SU-DHL-6 (cell line): ENCODE results near the gene NTM.

Source experiments
- H2AFZ ChIP-seq: fragments of 200-600 bp; sonication (generic); 2 replicates; pipeline ENCODE4 v1.6.1; 2014; ENCODE audit warnings: low read depth, mild to moderate bottlenecking, moderate library complexity, mixed read lengths, antibody characterized with exemption, low read length; ENCODE audit not compliant: severe bottlenecking
- H3F3A ChIP-seq: fragments of 200-600 bp; shearing (Covaris generic); 2 replicates; pipeline ENCODE4 v1.6.0; 2016; ENCODE audit warnings: antibody characterized with exemption, mild to moderate bottlenecking; ENCODE audit not compliant: insufficient read depth
- H3K27ac ChIP-seq: fragments of 200-600 bp; sonication (generic); 2 replicates; pipeline ENCODE4 v1.5.1; 2016; ENCODE audit warnings: low read depth, mild to moderate bottlenecking, low read length, moderate library complexity, mixed read lengths
- H3K27me3 ChIP-seq: fragments of 200-600 bp; sonication (generic), shearing (Covaris generic); 2 replicates; pipeline ENCODE4 v1.6.0; 2014; ENCODE audit warnings: mild to moderate bottlenecking, low read length
- H3K36me3 ChIP-seq: fragments of 200-600 bp; sonication (generic); 2 replicates; pipeline ENCODE4 v1.6.1; 2014; ENCODE audit warnings: mild to moderate bottlenecking, low read length, mixed read lengths
- H3K4me2 ChIP-seq: fragments of 300-600, 200-600 bp; shearing (Covaris generic), sonication (generic); 2 replicates; pipeline ENCODE4 v1.6.0; 2014; ENCODE audit warnings: low read length, low read depth, mild to moderate bottlenecking; ENCODE audit not compliant: poor library complexity, severe bottlenecking
- H3K4me3 ChIP-seq: fragments of 200-600 bp; sonication (generic); 2 replicates; pipeline ENCODE4 v1.5.1; 2014; ENCODE audit warnings: antibody characterized with exemption, low read length, mild to moderate bottlenecking, mixed read lengths; ENCODE audit not compliant: insufficient read depth, poor library complexity, severe bottlenecking
- H3K79me2 ChIP-seq: fragments of 200-600 bp; sonication (generic); 2 replicates; pipeline ENCODE4 v1.6.1; 2014; ENCODE audit warnings: mild to moderate bottlenecking, low read length, moderate library complexity; ENCODE audit not compliant: insufficient read depth
- H3K9ac ChIP-seq: fragments of 200-600 bp; sonication (generic); 2 replicates; pipeline ENCODE4 v1.7.0; 2014; ENCODE audit warnings: mild to moderate bottlenecking, low read length
- H3K9me2 ChIP-seq: fragments of 200-600 bp; sonication (generic); replicated peaks from 2 replicates; pipeline ENCODE4 v1.6.1; 2014; ENCODE audit warnings: low read length; ENCODE audit not compliant: insufficient read depth
- H3K9me3 ChIP-seq: fragments of 200-600 bp; sonication (generic); 2 replicates; pipeline ENCODE4 v1.6.1; 2014; ENCODE audit warnings: low read length, mixed read lengths; ENCODE audit not compliant: insufficient read depth
- H4K20me1 ChIP-seq: fragments of 200-600 bp; sonication (generic); 2 replicates; pipeline ENCODE4 v1.6.1; 2014; ENCODE audit warnings: low read depth, mild to moderate bottlenecking, antibody characterized with exemption, low read length, moderate library complexity, mixed read lengths
- CTCF ChIP-seq: fragments of 200-600 bp; sonication (generic); IDR thresholded peaks from one replicate; pipeline ENCODE4 v1.5.1; 2017; ENCODE audit warnings: antibody characterized with exemption, mild to moderate bottlenecking, low read length, moderate library complexity; ENCODE audit not compliant: insufficient read depth, poor library complexity, severe bottlenecking
- EZH2phosphoT487 ChIP-seq: fragments of 200-600 bp; sonication (generic), shearing (Covaris generic); conservative IDR thresholded peaks from 2 replicates; pipeline ENCODE4 v1.6.1; 2018; ENCODE audit warnings: mild to moderate bottlenecking, antibody characterized with exemption, low read length, moderate library complexity, mixed read lengths

Gene NTM

GRCh38 chr11:132310390-132311375 is 940.3 kb downstream of the NTM start:
- H3K4me2 ChIP-seq, result no peak overlapping the region
- no peaks in the 10 kb centered on the region for H3K9me3 ChIP-seq
- no peak for TF ChIP-seq CTCF
- no peak for TF ChIP-seq EZH2phosphoT487
- no peaks in the 10 kb centered on the region for H3K36me3 ChIP-seq
- no peaks in the 10 kb centered on the region for H3K27me3 ChIP-seq
- no peak overlapping the region for H3K9ac ChIP-seq
- H3K27ac ChIP-seq, result no peak overlapping the region
- H4K20me1 ChIP-seq, result no peaks in the 10 kb centered on the region
- H3F3A ChIP-seq, result no peaks in the 10 kb centered on the region
- H3K9me2 ChIP-seq, result no peaks in the 10 kb centered on the region
- no peak overlapping the region for H3K4me3 ChIP-seq
- H2AFZ ChIP-seq, result no peak overlapping the region
- no peaks in the 10 kb centered on the region for H3K79me2 ChIP-seq

GRCh38 chr11:132311703-132312102 is 941.3 kb downstream of the NTM start:
- Histone ChIP-seq H3F3A (no peaks in the 10 kb centered on the region), H4K20me1 (no peaks in the 10 kb centered on the region), H3K9ac (no peak overlapping the region), H3K27me3 (no peaks in the 10 kb centered on the region), H3K4me3 (no peak overlapping the region), H3K9me2 (no peaks in the 10 kb centered on the region), H3K36me3 (no peaks in the 10 kb centered on the region), H3K4me2 (no peak overlapping the region), H3K79me2 (no peaks in the 10 kb centered on the region), H3K27ac (no peak overlapping the region), H2AFZ (no peak overlapping the region), H3K9me3 (no peaks in the 10 kb centered on the region)
- TF ChIP-seq EZH2phosphoT487 (no peak), CTCF (no peak)

- Histone ChIP-seq H3K27ac (no peak overlapping the region), H3K4me3 (no peak overlapping the region), H3F3A (no peaks in the 10 kb centered on the region), H3K36me3 (no peaks in the 10 kb centered on the region), H4K20me1 (no peaks in the 10 kb centered on the region), H3K9me3 (no peaks in the 10 kb centered on the region), H3K4me2 (no peak overlapping the region), H2AFZ (no peak overlapping the region), H3K9ac (no peak overlapping the region), H3K9me2 (no peaks in the 10 kb centered on the region), H3K27me3 (no peaks in the 10 kb centered on the region), H3K79me2 (no peaks in the 10 kb centered on the region)
- TF ChIP-seq CTCF (no peak), EZH2phosphoT487 (no peak)
Observed at GRCh38 chr11:132312161-132312560, 941.7 kb downstream of the NTM start.
